Raji (cell line): ENCODE measurements around the gene LACTBL1.
A peak's percentile ranks its signal among the peaks of the same experiment; 100 is the strongest.

ENCODE experiments used
- POLR2A ChIP-seq: IDR thresholded peaks from 2 replicates; pipeline ENCODE4 v1.6.1; 2011; ENCODE audit warnings: low read depth, low read length, control low read depth; ENCODE audit not compliant: insufficient read depth

LACTBL1 gene, protein sequence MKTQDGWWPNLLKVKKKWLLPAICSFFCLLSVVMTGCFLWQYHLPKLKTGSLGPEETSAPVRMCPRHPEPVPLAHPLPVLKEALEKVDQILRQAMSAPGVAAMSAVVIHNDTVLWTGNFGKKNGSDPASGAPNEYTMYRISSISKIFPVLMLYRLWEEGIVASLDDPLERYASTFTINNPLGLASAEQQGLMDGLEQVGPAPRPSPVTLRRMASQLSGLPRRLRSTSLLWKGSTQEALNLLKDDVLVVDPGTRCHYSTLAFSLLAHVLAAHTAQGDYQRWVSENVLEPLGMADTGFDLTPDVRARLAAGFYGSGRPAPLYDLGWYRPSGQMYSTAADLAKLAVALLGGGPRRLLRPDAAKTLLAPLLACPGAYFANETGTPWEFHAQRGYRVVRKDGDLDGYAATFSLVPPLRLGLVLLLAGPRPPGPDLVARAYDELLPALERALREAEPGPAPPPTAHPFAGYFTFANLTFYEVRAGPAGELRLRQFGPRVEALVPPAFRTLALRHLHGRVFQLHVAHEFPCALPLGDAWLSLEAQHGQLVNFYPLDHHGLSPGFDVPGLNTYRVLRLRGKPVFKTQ

DNA sequence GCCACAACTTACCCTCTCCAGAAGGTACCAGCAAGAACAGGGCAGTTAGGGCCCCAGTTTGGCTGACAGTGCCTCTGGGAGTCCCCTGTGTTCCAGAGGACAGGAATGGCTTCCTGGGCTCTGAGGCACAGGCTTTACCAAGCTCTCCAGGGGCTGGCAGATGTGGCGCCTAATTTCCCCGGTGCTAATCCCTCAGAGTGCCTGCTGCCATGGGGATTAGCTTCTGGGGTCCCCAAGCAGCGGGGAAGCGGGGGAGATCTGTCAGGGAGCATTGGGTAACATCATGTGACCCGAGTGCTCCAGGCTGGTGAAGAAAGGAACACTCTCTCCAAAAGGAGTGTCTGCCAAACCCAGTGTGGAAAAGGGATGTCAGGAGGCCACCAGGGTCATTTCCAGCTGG, at the start of gene LACTBL1:
TSS of gene LACTBL1 (minus strand) at position 107 of the 400 bp plus-strand sequence. CDS start 550 bp downstream, outside the sequence.
- TF ChIP-seq POLR2A, result no peak

GRCh38 chr1:23021834-23022233, 49.2 kb upstream of the LACTBL1 start:
- no peak for TF ChIP-seq POLR2A

GRCh38 chr1:23020706-23021405, 48.2 kb upstream of the LACTBL1 start:
- TF ChIP-seq POLR2A, result no peak

GRCh38 chr1:23019863-23020625, 47.4 kb upstream of the LACTBL1 start:
- no peak for TF ChIP-seq POLR2A

GRCh38 chr1:23019094-23019862, 46.6 kb upstream of the LACTBL1 start, which contains the start of gene KDM1A:
Gene KDM1A, plus strand, starts transcription at chr1:23019468. Its CDS starts 129 bp downstream, at chr1:23019597.
- peak; percentile 95 for TF ChIP-seq POLR2A

DNA sequence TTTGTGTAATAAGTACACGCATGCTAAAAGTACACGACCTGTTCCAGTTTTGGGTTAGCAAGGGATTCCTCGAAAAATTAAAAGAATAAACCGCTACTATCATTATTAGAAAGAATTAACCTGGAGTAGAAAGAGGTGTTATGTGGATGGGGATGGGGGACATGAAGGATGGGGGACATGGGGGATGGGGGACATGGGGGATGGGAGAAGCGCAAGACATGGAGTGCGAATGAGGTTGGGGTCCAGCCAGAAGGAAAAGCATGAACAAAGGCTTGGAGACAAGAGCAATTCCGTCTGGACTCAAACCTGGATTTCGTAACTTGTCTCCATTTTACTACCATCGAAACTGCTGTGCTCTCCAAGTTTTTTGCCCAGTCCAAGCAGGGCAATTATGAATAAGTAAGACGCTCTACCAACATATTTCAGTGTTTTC, 46.0 kb upstream of the LACTBL1 start:
- TF ChIP-seq POLR2A, result no peak

DNA sequence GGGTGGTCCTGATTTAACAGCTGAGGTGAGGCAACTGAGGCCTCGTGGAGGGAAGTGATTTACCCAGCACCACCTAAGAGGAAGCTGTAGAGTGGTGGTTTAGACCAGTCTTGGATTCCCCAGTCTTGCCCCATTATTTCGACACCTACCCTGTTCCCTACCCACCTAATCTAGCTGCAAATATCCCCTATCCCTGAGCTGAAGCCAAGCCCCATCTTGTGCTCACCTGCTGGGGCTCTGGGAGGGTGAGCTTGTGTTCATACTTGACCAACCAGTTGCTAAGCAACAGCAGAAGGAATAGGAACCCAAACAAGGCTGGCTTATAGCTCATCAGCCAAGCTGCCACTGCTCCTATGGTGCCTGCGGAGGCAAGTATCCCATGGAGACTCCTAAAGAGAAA, 41.0 kb upstream of the LACTBL1 start:
- no peak for TF ChIP-seq POLR2A

GRCh38 chr1:23008901-23009300, 36.2 kb upstream of the LACTBL1 start:
- TF ChIP-seq POLR2A, result no peak

GRCh38 chr1:23007106-23007505, 34.4 kb upstream of the LACTBL1 start:
- TF ChIP-seq POLR2A, result no peak

GRCh38 chr1:23004112-23004511, 31.4 kb upstream of the LACTBL1 start:
- no peak for TF ChIP-seq POLR2A

- no peak for TF ChIP-seq POLR2A
These were observed 23.1 kb upstream of the LACTBL1 start for GRCh38 chr1:22995774-22996173.

DNA sequence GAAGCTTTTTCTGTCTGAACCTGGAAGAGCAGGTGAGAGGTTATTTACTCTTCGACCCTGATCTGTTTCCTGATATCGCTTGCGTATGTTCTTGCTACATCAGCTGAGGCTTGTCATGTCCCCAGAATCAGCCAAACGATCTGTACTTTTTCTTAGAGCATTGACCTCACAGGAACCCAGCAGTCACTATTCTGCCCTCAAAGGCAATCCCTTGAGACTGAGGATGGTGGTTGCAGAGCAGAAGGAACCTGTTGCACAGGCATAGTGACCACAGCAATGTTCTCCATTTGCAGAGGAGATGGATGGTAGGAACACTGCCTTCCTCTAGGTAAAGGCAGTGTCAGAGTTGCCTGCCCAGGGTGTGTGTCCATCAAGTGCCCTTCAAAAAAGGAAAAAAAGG, 11.3 kb upstream of the LACTBL1 start:
- no peak for TF ChIP-seq POLR2A

DNA sequence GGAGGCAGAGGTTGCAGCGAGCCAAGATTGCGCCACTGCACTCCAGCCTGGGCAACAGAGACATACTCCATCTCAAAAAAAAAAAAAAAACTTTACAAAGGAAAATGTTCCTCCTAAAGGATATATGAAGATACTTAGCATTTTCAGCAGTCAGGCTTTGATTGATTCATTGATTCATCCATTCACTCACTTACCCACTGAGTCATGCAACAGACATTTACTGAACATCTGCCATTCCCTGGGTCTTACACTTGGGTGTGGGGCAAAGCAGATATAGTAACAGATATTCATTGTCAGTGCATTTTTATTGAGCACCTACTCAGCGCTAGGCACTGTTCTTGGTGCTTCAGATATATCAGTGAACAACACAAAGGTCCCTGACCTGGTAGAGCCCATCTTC, 5.6 kb upstream of the LACTBL1 start:
- no peak for TF ChIP-seq POLR2A
